22Rv1 (cell line): ENCODE results near the gene GATB.

Source experiments
- H3K27ac ChIP-seq: fragments of 450-650 bp; 2 replicates; pipeline ENCODE4 v1.5.1; 2017
- ZFX ChIP-seq: fragments of 450-650 bp; IDR thresholded peaks from 2 replicates; pipeline ENCODE4 v1.6.1; 2017; ENCODE audit warnings: antibody characterized with exemption, borderline replicate concordance
- TF ChIP-seq, protein P1 (sequence below): fragments of 450-650 bp; IDR thresholded peaks from 2 replicates; pipeline ENCODE4 v1.5.1; 2017; ENCODE audit warnings: mild to moderate bottlenecking

GATB gene

DNA sequence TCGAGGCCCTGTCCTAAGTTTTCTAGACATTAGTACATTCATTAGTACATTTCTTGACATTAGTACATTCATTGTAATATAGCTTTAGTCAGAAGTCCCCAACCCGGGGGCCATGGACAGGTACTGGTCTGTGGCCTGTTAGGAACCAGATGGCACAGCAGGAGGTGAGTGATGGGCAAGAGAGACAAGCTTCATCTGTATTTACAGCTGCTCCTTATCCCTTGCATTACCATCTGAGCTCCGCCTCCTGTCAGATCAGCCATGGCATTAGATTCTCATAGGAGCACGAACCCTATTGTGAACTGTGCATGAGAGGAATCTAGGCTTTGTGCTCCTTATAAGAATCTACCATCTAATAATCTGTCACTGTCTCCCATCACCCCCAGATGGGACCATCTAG lies 48.0 kb downstream of the GATB start:
- TF ChIP-seq, protein P1, sequence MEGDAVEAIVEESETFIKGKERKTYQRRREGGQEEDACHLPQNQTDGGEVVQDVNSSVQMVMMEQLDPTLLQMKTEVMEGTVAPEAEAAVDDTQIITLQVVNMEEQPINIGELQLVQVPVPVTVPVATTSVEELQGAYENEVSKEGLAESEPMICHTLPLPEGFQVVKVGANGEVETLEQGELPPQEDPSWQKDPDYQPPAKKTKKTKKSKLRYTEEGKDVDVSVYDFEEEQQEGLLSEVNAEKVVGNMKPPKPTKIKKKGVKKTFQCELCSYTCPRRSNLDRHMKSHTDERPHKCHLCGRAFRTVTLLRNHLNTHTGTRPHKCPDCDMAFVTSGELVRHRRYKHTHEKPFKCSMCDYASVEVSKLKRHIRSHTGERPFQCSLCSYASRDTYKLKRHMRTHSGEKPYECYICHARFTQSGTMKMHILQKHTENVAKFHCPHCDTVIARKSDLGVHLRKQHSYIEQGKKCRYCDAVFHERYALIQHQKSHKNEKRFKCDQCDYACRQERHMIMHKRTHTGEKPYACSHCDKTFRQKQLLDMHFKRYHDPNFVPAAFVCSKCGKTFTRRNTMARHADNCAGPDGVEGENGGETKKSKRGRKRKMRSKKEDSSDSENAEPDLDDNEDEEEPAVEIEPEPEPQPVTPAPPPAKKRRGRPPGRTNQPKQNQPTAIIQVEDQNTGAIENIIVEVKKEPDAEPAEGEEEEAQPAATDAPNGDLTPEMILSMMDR = no peak
- TF ChIP-seq ZFX = no peak
- no peak overlapping the region for H3K27ac ChIP-seq

DNA sequence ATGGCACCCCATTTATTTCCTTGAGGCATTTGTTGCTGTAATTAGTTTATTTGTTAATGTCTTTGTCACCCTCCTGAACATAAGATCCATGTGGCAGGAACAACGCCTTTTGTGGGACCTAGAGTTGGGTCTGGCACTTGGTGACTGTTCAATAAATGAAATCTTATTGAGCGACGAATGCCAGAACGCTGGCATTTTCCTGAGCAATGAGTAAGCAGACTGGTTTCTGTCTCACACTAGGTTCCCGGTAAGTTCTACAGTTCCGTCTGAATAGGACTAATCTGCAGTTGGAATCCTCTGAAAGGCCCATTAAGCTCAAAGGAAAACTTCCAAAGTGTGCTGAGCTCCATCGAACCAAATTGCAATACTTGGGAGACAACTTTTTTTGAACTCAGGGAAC lies 49.2 kb downstream of the GATB start:
- H3K27ac ChIP-seq = no peak overlapping the region
- TF ChIP-seq ZFX = no peak
- TF ChIP-seq, protein P1 = no peak

DNA sequence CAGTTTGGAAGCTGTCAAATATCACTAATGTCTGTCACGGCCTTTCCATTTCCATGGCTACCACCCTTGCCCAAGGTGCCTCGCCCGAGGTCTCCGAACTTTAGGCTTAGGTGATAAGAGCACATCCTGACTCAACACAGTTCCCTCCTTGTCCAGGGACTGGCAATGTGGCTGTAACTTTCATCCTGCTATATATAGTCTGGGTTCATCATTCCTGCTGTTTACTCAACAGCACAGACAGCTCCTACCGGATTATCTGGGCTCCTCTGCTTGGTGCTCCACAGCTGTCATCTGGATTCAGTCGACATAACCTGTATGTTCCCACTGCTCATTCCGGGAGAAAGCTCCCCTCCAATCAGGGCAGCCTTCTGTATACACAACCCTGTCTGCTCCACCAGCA lies 51.2 kb downstream of the GATB start:
- TF ChIP-seq, protein P1 = no peak
- TF ChIP-seq ZFX = no peak

DNA sequence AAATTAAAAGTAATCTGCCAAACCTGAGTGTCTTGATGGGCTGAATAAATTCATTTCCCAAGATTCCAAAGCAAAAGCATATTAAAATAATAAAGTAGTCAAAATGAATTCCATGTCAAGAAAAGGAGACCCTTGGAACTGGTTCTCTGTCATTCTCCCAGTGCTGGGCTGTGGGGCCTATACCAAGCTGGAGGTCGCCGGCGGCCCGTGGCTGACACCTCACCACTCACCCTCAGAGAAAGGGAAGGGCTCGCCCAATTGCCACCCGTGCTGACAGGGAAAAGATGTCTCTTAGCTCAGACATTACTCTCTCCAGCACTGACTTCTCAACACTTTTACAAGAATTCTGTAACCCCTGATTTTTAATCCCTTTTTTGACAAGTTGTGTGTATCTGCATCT lies 51.7 kb downstream of the GATB start:
- no peak overlapping the region for H3K27ac ChIP-seq

More for the DNA sequence above, 51.2 kb downstream of the GATB start:
- H3K27ac ChIP-seq = no peak overlapping the region

DNA sequence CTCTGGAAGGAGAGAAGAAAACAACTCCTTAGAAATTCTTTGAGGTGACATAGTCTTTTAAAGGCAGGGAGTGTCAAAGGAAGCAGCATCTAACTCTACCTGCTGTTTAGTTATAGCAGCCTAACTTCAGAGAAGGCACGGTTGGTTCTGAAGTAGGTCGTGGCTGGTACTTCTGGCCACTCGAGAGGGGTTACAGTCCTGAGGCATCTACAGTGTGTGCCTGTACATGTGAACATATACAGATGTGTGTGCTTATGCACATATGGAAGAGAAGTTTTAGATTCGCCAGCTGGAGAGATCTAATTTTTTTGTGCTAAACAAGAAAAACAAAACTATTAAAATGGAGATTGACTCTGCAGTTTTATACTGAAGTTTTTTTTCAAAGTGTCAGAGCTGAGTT lies 52.7 kb downstream of the GATB start:
- no peak overlapping the region for H3K27ac ChIP-seq
- TF ChIP-seq, protein P1 = no peak
- no peak for TF ChIP-seq ZFX

More for the DNA sequence above, 51.7 kb downstream of the GATB start:
- TF ChIP-seq ZFX = no peak
- TF ChIP-seq, protein P1 = no peak

DNA sequence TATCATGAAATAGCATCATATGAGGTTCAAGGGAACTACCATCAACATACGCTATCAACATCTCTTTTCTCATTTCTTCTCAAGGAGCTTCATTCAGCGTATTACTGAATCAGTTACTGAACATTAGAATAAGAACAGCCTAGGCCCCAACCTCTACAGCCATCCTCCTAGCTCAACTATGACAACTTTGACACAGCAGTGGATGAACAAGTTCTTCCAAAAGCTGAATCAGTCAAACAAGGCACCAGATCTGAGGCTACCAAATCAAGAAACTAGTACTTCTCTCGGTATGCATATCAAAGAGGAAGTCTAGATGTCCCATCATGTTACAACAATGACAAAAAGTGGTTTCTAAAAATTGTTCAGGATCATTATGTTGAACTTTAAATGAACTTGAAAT lies 57.4 kb downstream of the GATB start:
- TF ChIP-seq, protein P1 = no peak
- no peak for TF ChIP-seq ZFX

DNA sequence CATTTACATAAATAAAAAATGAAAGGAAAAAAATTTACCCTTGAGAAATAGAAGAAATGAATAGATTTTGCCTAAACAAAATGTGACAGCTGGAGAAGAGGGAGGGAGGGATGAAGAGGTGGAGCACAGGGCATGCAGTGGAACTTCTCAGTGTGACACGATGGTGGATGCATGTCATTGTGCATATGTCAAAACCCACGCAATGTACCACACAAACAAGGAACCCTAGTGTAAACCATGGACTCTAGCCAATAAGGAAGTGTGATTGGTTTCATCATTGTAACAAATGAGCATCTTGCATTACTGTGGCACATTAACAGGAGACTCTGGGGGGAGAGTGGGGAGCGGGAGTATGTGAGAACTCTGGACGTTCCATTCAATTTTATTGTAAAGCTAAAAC lies 58.6 kb downstream of the GATB start:
- TF ChIP-seq, protein P1 = no peak
- TF ChIP-seq ZFX = no peak
- H3K27ac ChIP-seq = no peak overlapping the region

More for the DNA sequence above, 57.4 kb downstream of the GATB start:
- H3K27ac ChIP-seq = no peak overlapping the region
